Duodenal mucosa (tissue), 2 donors: ENCODE measurements around the gene NUMB.
"Not testable (repeated sequence)": the region's sequence is repeated elsewhere in the genome, so short reads cannot be mapped to it uniquely, and the experiment has no call there.

Experiments
- H3K27ac ChIP-seq: one replicate; pipeline ENCODE4 v1.7.0; 2013; ENCODE audit warnings: low read depth, low read length
- H3K27me3 ChIP-seq, 2 donors: one replicate each; pipeline ENCODE4 v1.7.0; 2013; ENCODE audit warnings: low read length in 2 of 2, control low read depth in 1 of 2; ENCODE audit not compliant: insufficient read depth in 2 of 2, control insufficient read depth in 1 of 2
- H3K36me3 ChIP-seq, 2 donors: one replicate each; pipeline ENCODE4 v1.7.0; 2013; ENCODE audit warnings: low read length in 2 of 2, control low read depth in 1 of 2; ENCODE audit not compliant: insufficient read depth in 2 of 2, control insufficient read depth in 1 of 2
- H3K4me1 ChIP-seq, 2 donors: one replicate each; pipeline ENCODE4 v1.7.0; 2013; ENCODE audit warnings: low read length in 2 of 2, control low read depth in 1 of 2; ENCODE audit not compliant: insufficient read depth in 2 of 2, control insufficient read depth in 1 of 2
- H3K4me3 ChIP-seq, 2 donors: one replicate each; pipeline ENCODE4 v1.7.0; 2013; ENCODE audit warnings: low read length in 2 of 2, low read depth in 1 of 2
- H3K9ac ChIP-seq, 2 donors: one replicate each; pipeline ENCODE4 v1.7.0; 2013; ENCODE audit warnings: low read length in 2 of 2, low read depth in 1 of 2
- H3K9me3 ChIP-seq, 2 donors: one replicate each; pipeline ENCODE4 v1.7.0; 2013; ENCODE audit warnings: low read length in 2 of 2, control low read depth in 1 of 2; ENCODE audit not compliant: control insufficient read depth in 1 of 2

The NUMB gene

DNA sequence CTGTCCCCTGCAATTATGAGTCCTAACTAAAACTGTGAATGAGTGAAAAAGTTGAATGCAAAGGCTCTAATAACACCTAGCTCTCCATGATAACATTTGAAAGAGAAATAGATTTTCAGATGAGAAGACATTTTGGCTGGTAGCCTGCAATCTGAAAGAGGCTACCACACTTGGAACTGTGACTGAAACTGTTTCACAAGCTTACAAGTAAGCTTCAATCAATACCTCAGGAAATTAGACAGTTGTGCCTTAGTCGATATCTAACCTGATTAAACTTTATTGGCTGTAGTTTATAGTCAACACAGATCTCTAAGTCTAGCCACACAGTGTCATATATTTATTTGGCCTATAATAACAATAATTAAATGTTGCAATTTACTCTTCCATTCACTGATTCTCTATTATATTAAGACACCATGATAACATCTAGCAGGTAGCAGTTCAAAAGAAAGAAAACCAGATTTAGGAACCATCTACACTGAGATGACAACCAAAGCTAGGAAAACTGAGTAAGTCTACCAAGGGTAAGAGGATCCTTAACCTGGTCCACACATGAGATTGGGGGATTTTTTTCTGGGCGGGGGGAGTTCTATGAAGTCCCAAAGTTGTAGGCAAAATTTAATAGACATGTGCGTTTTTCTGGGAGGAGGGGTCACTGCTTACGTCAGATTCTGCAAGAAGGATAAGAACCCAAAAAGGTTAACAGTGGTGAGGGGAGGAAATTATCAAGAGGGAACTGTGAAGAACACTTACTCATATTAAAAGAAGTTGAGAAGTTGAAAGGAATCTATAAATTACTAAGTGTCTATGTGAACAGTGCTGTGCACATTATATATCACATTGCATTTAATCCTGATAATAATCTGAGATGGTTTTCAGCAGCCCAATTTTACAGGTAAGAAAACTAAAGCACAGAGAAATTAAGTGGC, 65.8 kb downstream of the NUMB start:
- Histone ChIP-seq H3K4me3 (no peak overlapping the region), H3K36me3 (no peaks in the 10 kb centered on the region), H3K27me3 (no peaks in the 10 kb centered on the region), H3K9ac (no peak overlapping the region), H3K27ac (no peak overlapping the region), H3K4me1 (peaks cover 0 to 16% of the 10 kb centered on the region in 2 donors), H3K9me3 (no peaks in the 10 kb centered on the region)

DNA sequence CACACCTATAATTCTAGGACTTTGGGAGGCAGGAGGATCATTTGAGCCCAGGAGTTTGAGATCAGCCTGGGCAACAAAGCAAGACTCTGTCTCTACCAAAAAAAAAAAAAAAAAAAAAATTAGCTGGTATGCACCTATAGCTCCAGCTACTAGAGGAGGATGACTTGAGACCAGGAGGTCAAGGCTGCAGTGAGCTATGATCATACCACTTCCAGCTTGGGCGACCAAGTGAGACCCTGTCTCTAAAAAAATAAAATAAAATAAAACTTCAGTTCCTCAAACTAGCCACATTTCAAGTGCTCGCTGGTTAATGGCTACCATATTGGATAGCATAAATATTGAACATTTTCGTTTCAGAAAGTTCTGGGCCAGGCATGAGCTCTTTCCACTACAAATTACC, 70.5 kb downstream of the NUMB start:
- H3K9ac ChIP-seq, H3K4me1 ChIP-seq, H3K27me3 ChIP-seq, H3K4me3 ChIP-seq, H3K9me3 ChIP-seq, H3K27ac ChIP-seq, H3K36me3 ChIP-seq: not testable (repeated sequence)

DNA sequence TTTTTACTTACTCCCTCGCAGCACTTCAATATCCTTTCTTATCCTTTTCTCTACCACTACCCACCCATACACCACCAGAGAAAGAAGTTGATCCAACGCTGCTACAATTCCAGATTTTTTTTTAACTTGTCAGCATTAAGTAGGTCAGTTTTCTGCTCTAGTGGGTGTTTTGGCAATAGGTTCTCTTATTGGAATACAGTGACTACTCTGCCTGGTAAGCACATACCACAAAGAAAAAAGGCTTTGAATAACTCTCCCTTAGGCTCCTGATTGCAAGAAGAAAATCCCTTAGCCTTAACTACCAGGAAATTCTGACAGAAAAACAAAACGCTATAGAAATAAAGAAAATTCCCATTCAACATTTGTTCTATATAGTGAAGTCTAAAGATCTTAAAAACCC, 72.0 kb downstream of the NUMB start:
- Histone ChIP-seq H3K9me3 (no peaks in the 10 kb centered on the region), H3K27ac (no peak overlapping the region), H3K27me3 (no peaks in the 10 kb centered on the region), H3K4me1 (no peaks in the 10 kb centered on the region), H3K4me3 (no peak overlapping the region), H3K36me3 (no peaks in the 10 kb centered on the region), H3K9ac (no peak overlapping the region)

DNA sequence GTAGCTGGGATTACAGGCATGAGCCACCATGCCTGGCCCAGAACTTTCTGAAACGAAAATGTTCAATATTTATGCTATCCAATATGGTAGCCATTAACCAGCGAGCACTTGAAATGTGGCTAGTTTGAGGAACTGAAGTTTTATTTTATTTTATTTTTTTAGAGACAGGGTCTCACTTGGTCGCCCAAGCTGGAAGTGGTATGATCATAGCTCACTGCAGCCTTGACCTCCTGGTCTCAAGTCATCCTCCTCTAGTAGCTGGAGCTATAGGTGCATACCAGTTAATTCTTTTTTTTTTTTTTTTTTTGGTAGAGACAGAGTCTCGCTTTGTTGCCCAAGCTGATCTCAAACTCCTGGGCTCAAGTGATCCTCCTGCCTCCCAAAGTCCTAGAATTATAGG, 73.3 kb downstream of the NUMB start:
- H3K27me3 ChIP-seq, H3K36me3 ChIP-seq, H3K9me3 ChIP-seq, H3K9ac ChIP-seq, H3K4me3 ChIP-seq, H3K27ac ChIP-seq, H3K4me1 ChIP-seq: not testable (repeated sequence)

DNA sequence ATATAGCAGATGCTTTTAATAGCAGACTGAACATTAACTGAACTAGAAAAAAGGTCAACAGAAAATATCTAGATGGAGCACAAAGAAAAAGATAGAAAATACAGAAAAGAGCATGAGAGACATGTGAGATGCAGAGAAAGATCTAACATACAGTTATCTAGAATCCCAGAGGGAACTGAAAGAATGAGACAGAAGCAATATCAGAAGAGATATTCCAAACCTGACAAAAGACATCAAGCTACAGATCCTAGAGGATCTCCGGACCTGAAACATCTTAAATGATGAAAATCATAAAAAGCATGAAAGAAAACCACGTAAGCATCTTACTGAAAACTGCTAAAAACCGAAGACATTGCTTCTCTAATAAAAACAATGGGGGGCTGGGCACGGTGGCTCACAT, 75.0 kb downstream of the NUMB start:
- no peaks in the 10 kb centered on the region for H3K36me3 ChIP-seq

DNA sequence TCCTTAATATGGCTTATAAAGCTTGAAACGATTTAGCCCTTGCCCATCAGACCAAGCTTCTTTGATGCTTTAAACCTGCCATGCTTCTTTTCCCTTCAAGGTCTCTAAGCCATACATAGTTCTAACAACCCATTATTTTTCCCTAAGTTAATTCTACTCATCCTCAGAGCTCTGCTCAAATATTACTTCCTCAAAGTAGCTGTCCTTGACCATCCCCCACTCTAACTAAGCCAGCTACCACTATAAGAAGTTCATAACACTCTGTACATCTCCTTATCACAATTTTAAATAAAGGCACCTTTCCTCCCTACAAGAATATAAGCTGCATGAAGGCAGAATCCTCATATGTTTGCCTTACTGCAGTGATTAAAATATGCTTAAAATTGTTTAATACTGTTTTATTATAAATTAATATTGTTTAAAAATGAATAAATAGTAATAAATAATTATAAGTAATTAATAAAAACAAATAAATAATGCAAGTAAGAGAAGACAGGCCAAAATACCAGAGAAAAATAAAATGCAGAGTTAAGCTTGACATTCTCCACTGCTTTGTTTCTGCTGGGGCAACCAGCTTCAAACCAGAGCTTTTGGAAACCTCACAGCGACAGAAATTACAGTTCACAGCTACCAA, 76.8 kb downstream of the NUMB start:
- no peaks in the 10 kb centered on the region for H3K4me1 ChIP-seq
- no peaks in the 10 kb centered on the region for H3K9me3 ChIP-seq
- H3K27me3 ChIP-seq, result no peaks in the 10 kb centered on the region
- H3K36me3 ChIP-seq, result peaks cover 0 to 2% of the 10 kb centered on the region in 2 donors
- H3K4me3 ChIP-seq, result no peak overlapping the region
- no peak overlapping the region for H3K27ac ChIP-seq
- H3K9ac ChIP-seq, result no peak overlapping the region

More for the DNA sequence above, 75.0 kb downstream of the NUMB start:
- no peak overlapping the region for H3K9ac ChIP-seq
- H3K27ac ChIP-seq, result no peak overlapping the region
- H3K4me1 ChIP-seq, result no peaks in the 10 kb centered on the region
- no peaks in the 10 kb centered on the region for H3K27me3 ChIP-seq
- H3K4me3 ChIP-seq, result no peak overlapping the region
- no peaks in the 10 kb centered on the region for H3K9me3 ChIP-seq

DNA sequence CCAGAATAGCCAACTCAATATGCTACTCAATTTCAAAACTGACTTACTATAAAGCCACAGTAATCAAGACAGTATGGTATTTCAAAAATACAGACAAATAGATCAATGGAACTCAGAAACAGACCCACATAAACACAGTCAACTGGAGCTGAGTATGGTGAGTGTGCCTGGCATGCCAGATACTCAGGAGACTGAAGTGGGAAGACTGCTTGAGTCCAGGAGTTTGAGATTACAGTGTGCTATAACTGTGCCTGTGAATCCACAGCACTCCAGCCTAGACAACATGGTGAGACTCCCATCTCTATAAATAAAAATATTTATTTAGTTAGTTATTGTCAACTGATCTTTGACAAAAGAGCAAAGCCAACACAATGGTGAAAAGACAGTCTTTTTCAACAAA, 81.8 kb downstream of the NUMB start:
- Histone ChIP-seq H3K27me3 (no peaks in the 10 kb centered on the region), H3K36me3 (peaks cover 0 to 6% of the 10 kb centered on the region in 2 donors), H3K4me1 (no peaks in the 10 kb centered on the region), H3K4me3 (no peak overlapping the region), H3K9ac (no peak overlapping the region), H3K9me3 (no peaks in the 10 kb centered on the region), H3K27ac (no peak overlapping the region)

DNA sequence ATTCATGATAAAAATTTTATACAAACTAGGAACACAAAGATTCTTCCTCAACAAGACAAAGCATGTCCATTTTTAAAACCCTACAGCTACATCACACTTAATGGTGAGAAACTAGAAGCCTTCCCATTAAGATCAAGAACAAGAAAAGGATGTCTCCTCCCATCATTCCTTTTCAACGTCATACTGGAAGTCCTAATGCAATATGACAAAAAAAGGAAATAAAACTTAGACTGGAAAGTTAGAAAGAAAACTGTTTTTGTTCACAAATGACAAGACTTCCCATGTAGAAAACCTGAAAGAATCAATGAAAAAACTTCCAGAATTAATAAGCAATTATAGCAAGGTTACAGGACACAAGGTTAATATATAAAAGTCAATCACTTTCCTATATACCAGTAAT, 82.5 kb downstream of the NUMB start:
- H3K27ac ChIP-seq, result no peak overlapping the region
- H3K4me1 ChIP-seq, result no peaks in the 10 kb centered on the region
- no peaks in the 10 kb centered on the region for H3K27me3 ChIP-seq
- H3K9ac ChIP-seq, result no peak overlapping the region
- no peaks in the 10 kb centered on the region for H3K9me3 ChIP-seq
- H3K36me3 ChIP-seq, result peaks cover 0 to 6% of the 10 kb centered on the region in 2 donors
- H3K4me3 ChIP-seq, result no peak overlapping the region

DNA sequence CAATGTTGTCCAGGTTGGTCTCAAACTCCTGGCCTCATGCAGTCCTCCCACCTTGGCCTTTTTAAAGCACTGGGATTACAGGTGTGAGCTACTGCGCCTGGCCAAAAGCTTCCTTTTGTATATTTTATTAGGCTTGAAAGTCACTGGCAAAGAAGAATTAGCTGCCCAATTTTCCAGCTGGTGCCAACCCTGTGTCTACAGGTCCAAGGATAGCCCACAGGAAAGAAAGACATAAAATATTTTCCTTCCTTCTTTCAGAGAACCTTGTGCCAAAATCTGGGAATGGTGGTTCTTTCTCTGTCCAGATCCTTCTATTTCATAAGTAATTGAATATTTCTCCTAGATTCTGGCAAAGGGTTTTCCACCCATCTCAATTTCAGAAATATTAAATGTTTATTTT, 84.1 kb downstream of the NUMB start:
- Histone ChIP-seq H3K36me3 (peaks cover 0 to 6% of the 10 kb centered on the region in 2 donors), H3K9ac (no peak overlapping the region), H3K27me3 (no peaks in the 10 kb centered on the region), H3K9me3 (no peaks in the 10 kb centered on the region), H3K4me1 (no peaks in the 10 kb centered on the region), H3K4me3 (no peak overlapping the region), H3K27ac (no peak overlapping the region)

DNA sequence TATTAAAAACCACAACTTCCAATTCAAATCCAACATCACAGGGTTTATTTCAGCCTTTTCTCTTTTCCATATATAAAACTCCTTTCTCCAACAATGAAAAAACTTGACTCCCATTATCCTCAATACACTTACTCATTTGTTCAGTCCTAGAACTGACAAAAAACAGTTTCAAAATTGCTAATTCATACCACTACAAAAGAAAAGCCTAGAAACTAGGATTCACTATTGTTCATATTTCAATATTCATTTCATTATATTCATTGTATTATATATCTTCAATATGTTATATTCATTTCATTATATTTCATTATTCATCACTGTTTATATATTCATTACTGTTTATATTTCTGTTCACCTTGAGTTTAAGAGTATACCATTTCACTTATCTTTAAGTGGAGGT, 85.8 kb downstream of the NUMB start:
- H3K27ac ChIP-seq, result no peak overlapping the region

More for the DNA sequence above, 85.8 kb downstream of the NUMB start:
- Histone ChIP-seq H3K9ac (no peak overlapping the region), H3K4me3 (no peak overlapping the region), H3K27me3 (no peaks in the 10 kb centered on the region), H3K9me3 (no peaks in the 10 kb centered on the region), H3K36me3 (peaks cover 0 to 6% of the 10 kb centered on the region in 2 donors), H3K4me1 (no peaks in the 10 kb centered on the region)
